Measurements from ENCODE around the gene CTU1.

Gene CTU1

DNA sequence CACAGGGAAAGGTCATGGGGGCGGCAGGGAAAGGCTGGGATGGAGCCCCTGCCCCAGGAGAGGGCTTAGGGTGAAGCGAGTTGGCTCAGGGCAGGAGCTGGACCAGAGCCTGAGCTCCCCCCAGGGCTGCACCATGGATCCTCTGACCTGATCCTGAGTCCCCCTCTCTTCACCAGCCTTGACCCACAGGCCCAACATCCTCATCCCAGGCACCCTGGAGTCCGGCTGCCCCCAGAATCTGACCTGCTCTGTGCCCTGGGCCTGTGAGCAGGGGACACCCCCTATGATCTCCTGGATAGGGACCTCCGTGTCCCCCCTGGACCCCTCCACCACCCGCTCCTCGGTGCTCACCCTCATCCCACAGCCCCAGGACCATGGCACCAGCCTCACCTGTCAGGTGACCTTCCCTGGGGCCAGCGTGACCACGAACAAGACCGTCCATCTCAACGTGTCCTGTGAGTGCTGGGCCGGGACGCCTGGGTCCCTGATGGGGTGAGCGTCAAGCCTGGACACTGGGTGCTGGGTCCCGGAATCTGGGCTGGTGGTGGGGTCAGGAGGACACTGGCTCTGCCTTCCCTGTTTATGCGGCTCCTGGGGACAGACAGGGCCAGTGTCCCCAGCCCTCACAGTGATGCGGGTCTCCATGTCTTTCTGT lies 17.3 kb upstream of the CTU1 start:
- H3K4me3 ChIP-seq (ENCODE audit: low read depth, low read length), result no peak overlapping the region
- DNase-seq (ENCODE audit: low read depth, low spot score), result no peak
- TF ChIP-seq, protein P1, sequence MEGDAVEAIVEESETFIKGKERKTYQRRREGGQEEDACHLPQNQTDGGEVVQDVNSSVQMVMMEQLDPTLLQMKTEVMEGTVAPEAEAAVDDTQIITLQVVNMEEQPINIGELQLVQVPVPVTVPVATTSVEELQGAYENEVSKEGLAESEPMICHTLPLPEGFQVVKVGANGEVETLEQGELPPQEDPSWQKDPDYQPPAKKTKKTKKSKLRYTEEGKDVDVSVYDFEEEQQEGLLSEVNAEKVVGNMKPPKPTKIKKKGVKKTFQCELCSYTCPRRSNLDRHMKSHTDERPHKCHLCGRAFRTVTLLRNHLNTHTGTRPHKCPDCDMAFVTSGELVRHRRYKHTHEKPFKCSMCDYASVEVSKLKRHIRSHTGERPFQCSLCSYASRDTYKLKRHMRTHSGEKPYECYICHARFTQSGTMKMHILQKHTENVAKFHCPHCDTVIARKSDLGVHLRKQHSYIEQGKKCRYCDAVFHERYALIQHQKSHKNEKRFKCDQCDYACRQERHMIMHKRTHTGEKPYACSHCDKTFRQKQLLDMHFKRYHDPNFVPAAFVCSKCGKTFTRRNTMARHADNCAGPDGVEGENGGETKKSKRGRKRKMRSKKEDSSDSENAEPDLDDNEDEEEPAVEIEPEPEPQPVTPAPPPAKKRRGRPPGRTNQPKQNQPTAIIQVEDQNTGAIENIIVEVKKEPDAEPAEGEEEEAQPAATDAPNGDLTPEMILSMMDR (IDR thresholded peaks at IDR 0.05; ENCODE audit: low read depth, low read length), result no peak
- in situ Hi-C loops (cut with HindIII; ENCODE audit: low sequenced_read_pairs), result no loop called here

DNA sequence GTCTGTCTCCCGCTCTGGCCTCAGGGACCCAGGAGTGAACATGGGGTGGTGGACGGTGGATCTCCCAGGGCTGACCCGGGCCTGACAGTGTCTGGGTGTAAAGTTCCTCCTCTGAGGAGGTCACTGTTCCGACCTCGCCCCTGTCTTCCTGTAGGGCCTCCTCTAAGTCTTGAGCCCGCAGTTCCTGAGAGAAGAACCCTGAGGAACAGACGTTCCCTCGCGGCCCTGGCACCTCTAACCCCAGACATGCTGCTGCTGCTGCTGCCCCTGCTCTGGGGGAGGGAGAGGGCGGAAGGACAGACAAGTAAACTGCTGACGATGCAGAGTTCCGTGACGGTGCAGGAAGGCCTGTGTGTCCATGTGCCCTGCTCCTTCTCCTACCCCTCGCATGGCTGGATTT lies 16.5 kb upstream of the CTU1 start, which contains the start of gene SIGLEC9:
SIGLEC9 (plus strand) TSS at position 178 of the 400 bp plus-strand sequence; CDS start at position 247, 69 bp downstream.
- no peak for DNase-seq (ENCODE audit: low read depth, low spot score)
- in situ Hi-C loops (cut with HindIII; ENCODE audit: low sequenced_read_pairs), result no loop called here
- no peak within 1 kb of the TSS for H3K4me3 ChIP-seq (ENCODE audit: low read depth, low read length)
- TF ChIP-seq, protein P1 (IDR thresholded peaks at IDR 0.05; ENCODE audit: low read depth, low read length), result no peak

DNA sequence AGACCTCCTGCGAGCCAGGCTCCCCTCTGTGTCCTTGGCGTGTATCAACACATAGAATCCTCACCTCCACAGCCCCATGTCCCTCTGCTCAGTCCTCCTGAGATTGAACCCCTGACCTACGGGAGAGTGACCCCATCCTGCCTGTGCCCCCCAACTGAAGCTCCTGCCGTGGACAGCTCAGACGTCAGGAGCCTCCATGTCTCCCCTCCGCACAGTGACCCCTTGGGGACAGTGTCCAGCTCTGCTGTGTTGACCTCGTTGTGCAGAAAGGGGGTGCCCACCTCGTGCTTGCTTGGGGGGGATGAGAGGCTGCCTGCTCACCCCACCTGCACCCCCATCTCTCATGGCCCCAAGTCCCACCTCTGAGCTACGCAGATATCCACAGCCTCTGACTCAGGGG lies 16.0 kb upstream of the CTU1 start:
- in situ Hi-C loops (cut with HindIII; ENCODE audit: low sequenced_read_pairs), result no loop called here
- H3K4me3 ChIP-seq (ENCODE audit: low read depth, low read length), result no peak overlapping the region

DNA sequence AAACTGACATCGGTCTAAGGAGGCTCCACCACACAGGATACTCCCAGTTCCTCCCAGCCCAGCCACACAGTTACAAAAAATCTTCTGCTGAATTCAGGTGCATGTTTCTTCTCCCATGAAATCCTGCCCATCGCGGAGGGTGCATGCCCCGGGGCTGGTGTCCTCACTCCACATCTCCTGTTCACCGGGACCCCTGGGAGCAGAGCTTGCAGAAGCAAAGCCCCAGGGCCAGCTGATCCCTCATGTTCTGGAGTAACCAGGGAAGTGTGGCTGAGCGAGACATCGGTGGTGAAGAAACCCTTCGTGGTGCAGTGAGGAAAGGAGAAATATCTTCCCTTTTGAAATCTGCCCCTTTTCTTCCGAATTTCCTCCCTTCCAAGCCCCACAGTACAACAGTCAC lies 15.6 kb upstream of the CTU1 start:
- no peak for DNase-seq (ENCODE audit: low read depth, low spot score)
- H3K4me3 ChIP-seq (ENCODE audit: low read depth, low read length), result no peak overlapping the region
- in situ Hi-C loops (cut with HindIII; ENCODE audit: low sequenced_read_pairs), result no loop called here
- TF ChIP-seq, protein P1 (IDR thresholded peaks at IDR 0.05; ENCODE audit: low read depth, low read length), result no peak

More for the DNA sequence above, 16.0 kb upstream of the CTU1 start:
- no peak for DNase-seq (ENCODE audit: low read depth, low spot score)
- TF ChIP-seq, protein P1 (IDR thresholded peaks at IDR 0.05; ENCODE audit: low read depth, low read length), result no peak

DNA sequence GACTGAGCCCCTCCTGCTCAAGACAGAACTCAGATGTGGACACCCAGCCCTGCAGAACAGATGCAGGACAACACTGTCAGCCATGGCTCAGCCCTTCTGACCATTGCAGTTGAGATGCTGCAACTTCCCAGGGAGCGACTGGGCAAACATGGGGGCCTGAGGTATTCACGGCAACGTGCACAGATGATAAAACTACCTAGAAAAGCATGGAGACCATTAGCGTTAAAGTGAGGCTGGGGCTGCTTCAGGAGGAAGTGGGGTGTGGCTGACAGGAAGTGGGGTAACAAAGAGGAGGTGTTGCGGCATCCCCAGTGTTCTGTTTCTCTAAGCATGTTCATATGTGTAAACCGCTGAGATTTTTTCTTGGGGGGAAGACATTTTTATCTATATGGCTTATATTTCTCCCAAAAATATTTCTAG lies 15.2 kb upstream of the CTU1 start:
- TF ChIP-seq, protein P1 (IDR thresholded peaks at IDR 0.05; ENCODE audit: low read depth, low read length), result no peak
- DNase-seq (ENCODE audit: low read depth, low spot score), result no peak
- in situ Hi-C loops (cut with HindIII; ENCODE audit: low sequenced_read_pairs), result no loop called here
- H3K4me3 ChIP-seq (ENCODE audit: low read depth, low read length), result no peak overlapping the region

DNA sequence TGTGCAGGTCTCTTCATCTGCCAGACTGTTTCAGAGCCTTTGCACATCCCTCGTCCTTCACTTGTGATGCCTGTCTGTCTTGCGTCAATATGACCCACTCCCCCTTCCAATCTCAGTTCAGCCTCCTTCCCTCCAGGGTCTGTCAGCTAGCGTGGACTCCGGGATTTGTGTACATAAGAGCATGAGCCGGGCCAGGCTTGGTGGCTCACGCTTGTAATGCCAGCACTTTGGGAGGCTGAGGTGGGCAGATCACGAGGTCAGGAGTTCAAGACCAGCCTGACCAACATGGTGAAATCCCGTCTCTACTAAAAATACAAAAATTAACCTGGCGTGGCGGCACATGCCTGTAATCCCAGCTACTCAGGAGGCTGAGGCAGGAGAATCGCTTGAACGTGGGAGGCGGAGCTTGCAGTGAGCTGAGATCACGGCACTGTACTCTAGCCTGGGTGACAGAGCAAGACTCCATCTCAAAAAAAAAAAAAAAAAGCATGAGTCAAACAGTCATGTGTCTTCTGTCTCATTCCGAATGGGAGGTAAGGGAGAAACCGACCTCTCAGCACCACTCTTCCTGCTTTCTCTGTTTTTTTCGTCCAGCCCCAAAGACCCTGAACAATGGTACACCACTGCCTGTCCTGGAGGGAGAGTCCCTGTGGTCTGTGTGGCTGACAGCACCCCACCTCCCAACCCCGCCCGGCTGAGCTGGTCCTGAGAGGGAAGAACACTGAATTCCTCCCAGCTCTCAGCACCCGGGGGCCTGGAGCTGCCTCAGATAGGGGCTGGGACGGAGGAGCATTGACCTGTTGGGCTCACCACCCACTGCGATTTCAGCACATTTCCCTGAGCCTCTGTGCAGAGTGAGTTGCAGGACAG lies 14.1 kb upstream of the CTU1 start:
- TF ChIP-seq, protein P1 (IDR thresholded peaks at IDR 0.05; ENCODE audit: low read depth, low read length), result no peak
- H3K4me3 ChIP-seq (ENCODE audit: low read depth, low read length), result no peak overlapping the region
- in situ Hi-C loops (cut with HindIII; ENCODE audit: low sequenced_read_pairs), result no loop called here
- DNase-seq (ENCODE audit: low read depth, low spot score), result no peak
